Measurements from ENCODE around the gene SPTBN5.

DNA sequence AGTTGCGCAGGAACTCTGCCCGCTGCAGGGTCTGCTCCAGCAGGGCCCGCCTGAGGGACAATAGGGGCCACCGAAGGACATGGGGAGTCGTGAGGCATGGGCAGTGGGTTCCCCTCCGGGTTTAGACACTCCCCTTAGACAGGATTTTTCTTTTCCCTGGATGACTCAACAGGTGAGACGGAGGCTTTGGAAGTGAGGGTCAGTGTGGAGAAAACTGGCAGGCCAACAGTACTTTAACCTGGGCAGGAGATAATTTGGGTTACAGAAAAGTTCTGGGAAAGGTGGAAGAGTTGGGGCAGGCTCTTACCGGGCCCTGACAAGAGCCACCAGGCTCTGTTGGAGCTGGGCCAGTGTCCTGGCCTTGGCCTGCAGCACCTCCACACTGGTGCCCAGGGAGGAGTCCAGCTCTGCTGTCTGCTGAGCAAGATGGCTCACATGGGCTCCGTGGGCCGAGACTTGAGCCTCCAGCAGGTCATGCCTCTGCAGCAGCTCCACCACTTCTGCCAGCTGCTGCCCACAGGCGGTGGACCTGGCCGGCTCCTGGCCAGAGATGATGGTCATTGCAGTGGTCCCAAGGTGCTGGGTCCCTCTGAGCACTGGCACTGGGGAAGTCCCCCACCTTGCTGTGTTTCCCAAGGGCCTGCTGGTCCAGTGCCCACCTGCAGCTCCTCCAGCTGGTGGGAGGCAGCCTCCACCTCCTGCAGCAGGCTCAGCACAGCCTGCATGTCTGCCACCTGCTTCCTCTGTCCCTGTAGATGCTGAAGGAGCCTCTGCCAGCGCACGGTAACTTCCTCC lies 11.0 kb downstream of the SPTBN5 start:
- TF ChIP-seq, protein P1, sequence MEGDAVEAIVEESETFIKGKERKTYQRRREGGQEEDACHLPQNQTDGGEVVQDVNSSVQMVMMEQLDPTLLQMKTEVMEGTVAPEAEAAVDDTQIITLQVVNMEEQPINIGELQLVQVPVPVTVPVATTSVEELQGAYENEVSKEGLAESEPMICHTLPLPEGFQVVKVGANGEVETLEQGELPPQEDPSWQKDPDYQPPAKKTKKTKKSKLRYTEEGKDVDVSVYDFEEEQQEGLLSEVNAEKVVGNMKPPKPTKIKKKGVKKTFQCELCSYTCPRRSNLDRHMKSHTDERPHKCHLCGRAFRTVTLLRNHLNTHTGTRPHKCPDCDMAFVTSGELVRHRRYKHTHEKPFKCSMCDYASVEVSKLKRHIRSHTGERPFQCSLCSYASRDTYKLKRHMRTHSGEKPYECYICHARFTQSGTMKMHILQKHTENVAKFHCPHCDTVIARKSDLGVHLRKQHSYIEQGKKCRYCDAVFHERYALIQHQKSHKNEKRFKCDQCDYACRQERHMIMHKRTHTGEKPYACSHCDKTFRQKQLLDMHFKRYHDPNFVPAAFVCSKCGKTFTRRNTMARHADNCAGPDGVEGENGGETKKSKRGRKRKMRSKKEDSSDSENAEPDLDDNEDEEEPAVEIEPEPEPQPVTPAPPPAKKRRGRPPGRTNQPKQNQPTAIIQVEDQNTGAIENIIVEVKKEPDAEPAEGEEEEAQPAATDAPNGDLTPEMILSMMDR (IDR thresholded peaks at IDR 0.05; ENCODE audit: low read length), result no peak
- TF ChIP-seq EZH2phosphoT487 (IDR thresholded peaks at IDR 0.05; ENCODE audit: low read length), result no peak

Data from MM.1S (cell line).